Hematopoietic multipotent progenitor cell (in vitro differentiated cells): ENCODE data around the gene PSMD3. TPM values are rescaled to one million over a fixed set of nuclear protein-coding genes. Genes with fewer than 3 reads are reported as not detected.

Experiments
- DNase-seq, 3 donors: peaks; one replicate each; pipeline ENCODE4 v3.0.0-alpha.2; 2011 to 2015; ENCODE audit warnings: low read depth in 2 of 3, low spot score in 2 of 3
- small RNA-seq: library from RNA; depleted of rRNA; stranded (forward); fragments of <200 nt; gene quantifications from one replicate; pipeline ENCODE3, GENCODE V24; 2012
- total RNA-seq: library from RNA; depleted of rRNA; stranded (reverse); fragments of >200 nt; gene quantifications from one replicate; pipeline ENCODE4 v1.2.3, GENCODE V29; 2012

The PSMD3 gene
- total RNA-seq, 1 donor, result 120 TPM

DNA sequence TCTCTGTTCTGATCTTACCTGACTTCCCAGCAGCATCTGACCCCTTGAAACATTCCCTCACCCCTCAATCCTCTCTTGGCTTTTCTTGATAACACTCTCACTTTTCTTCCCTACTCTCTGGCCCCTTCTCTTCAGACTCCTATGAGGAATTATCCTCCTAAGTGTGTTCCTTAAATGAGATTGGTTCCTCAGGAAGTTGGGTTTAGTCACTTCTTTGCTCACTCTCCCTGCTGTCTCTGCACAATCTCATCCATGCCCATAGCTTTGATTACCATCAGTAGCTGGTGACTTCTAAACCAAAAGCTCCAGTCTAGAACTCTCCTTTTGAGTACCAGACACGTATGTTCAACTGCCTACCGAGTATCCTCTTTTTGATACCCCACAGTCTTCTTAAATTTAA is 60.6 kb downstream of the PSMD3 start:
- no peak for DNase-seq

Small RNA genes within 50 kb of the gene (small RNA-seq; reads per million reads assigned to genes)
- 865 reads per million, percentile 99 among the genes with 10 or more reads in this experiment for gene SNORD124

Other genes with a start within 250 kb of the PSMD3 start
- not detected for gene GRB7, start 242.9 kb upstream of the PSMD3 start, total RNA-seq
- 0.81 TPM for gene IKZF3, start 116.5 kb upstream of the PSMD3 start, total RNA-seq
- not detected for gene ZPBP2, start 112.6 kb upstream of the PSMD3 start, total RNA-seq
- gene GSDMB, start 62.2 kb upstream of the PSMD3 start, total RNA-seq, result 2.2 TPM
- 39.3 TPM for gene ORMDL3, start 53.2 kb upstream of the PSMD3 start, total RNA-seq
- gene LRRC3C, start 53.1 kb upstream of the PSMD3 start, total RNA-seq, result under 0.01 TPM
- not detected for gene GSDMA, start 17.8 kb upstream of the PSMD3 start, total RNA-seq
- gene CSF3, start 34.6 kb downstream of the PSMD3 start, total RNA-seq, result under 0.01 TPM
- 96.9 TPM for gene MED24, start 73.6 kb downstream of the PSMD3 start, total RNA-seq
- gene THRA, start 82.2 kb downstream of the PSMD3 start, total RNA-seq, result 31.0 TPM
- gene NR1D1, start 119.8 kb downstream of the PSMD3 start, total RNA-seq, result 1.6 TPM
- gene MSL1, start 141.2 kb downstream of the PSMD3 start, total RNA-seq, result 31.8 TPM
- gene CASC3, start 159.7 kb downstream of the PSMD3 start, total RNA-seq, result 38.8 TPM
- gene RAPGEFL1, start 196.7 kb downstream of the PSMD3 start, total RNA-seq, result 1.1 TPM
- 4.6 TPM for gene WIPF2, start 238.5 kb downstream of the PSMD3 start, total RNA-seq